GM19452 (cell line): ENCODE results near the gene PRDM2.

Experiments
- ATAC-seq: cut with Tn5 transposase; IDR thresholded peaks from one replicate; pipeline ENCODE4 v1.9.1; 2021; ENCODE audit not compliant: unreplicated experiment

The PRDM2 gene

DNA sequence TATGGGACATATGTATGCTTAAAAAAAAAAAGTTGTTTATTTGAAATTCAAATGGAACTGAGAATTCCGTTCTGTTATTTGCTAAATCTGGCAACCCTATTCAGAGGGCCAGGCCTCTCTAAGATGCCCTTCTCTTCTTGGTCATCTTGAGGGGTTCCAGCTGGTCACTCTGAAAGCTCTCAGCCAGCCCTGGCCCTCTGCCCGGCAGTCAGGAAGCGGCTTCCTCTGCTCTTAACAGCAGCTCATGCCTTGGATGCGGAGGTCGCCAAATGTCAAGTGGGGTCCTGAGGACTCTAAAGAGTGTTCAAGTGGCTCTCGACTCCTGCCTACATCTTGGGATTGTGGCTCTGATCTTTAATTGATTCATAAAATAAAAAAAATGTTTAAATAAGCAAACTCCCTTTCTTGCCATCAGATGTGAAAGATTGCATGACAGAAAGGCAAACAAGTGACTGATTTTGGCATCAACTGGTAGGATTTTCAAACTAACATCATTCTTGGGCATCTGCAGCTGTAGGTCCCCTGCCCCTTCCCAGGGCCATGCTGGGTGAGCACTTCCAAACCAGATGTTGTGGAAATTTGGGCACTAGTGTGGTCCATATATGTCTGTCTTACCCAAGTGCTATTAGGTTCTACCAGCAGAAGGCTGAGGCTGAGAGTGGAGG, 130.8 kb downstream of the PRDM2 start:
- ATAC-seq: no peak

DNA sequence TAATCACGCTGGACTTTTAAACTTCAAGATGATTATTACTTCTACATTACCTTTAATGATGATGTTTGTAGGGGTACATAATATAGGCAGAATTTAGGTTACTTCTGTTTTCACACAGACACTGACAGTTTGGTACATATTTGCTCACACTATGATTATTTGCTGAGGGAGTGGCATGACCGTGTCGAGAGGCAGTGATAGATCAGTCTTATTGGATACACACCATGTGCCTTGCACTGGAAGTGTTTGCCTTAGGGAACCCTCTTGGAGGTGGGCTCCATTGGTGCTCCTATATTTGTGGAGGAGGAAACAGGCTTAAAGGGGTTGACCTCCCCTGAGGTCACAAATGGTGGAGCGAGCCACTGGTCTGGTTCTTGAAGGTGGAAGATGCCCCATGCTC, 132.1 kb downstream of the PRDM2 start:
- ATAC-seq: no peak

DNA sequence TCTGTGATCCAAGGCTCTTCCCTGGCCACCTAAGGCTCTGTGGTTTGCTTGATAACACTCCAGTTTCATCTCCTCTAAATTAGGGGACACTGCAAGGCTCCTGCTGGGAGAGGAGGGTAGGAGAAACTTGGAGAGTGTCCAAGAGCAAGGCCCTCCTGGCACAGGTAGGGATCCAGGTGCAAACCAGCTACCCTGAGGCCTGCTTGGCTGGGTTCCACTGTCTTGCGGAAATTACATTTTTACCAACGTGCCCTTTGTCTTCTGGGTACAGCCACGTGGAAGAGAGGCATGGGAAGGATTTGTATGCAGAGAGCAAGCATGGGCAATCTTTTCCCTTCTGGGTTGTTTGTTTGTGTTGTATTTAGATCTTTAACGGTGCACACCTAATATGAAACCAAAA, 132.5 kb downstream of the PRDM2 start:
- no peak for ATAC-seq

DNA sequence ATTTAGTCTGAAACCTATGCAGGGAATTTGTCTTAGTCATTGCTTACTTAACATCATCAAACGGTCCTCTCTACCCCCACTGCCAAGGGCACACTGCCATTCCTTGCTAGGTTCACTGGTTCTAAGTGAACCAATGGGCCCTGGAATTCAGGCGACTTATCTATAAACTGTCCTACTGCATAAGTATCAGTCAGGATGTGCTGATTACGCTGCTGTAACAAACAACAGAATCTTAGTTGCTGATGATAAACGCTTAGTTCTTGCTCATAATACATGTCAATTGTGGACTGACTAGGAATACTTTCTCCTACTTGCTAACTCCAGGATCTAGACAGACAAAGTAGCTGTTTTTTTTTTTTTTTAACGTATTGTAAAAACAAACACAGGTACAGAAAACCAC, 136.1 kb downstream of the PRDM2 start:
- no peak for ATAC-seq

DNA sequence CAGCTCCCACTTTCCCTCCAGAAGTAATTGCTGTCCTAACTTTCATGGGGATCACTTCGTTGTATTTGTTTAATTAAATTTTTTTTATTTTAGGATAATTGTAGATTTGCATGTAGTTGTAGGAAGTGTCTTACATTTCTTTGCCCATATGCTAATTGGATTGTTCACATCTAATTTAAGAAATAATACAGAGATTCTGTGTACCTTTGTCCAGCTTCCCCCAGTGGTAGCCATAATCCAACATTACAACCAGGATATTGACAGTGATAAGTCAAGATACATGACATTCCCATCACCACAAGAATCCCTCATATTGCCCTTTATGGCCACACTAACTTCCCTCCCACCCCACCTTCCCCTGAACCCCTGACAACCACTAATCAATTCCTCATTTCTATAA, 136.6 kb downstream of the PRDM2 start:
- no peak for ATAC-seq

DNA sequence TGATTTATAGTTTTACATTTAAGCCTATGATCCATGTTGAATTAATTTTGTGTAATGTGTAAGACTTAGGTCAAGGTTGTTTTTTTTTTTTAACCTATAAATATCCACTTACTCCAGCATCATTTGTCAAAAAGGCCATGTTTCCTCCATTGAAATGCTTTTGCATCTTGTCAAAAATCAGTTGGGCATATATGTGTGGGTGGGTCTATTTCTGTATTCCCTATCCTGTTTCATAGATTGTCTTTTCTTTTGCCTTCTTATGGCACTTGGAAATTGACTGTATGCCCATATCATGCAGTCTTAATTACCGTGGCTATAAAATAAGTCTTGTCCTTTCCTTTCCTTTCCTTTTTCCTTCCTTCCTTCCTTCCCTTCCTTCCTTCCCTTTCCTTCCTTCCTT, 138.2 kb downstream of the PRDM2 start:
- ATAC-seq: no peak

DNA sequence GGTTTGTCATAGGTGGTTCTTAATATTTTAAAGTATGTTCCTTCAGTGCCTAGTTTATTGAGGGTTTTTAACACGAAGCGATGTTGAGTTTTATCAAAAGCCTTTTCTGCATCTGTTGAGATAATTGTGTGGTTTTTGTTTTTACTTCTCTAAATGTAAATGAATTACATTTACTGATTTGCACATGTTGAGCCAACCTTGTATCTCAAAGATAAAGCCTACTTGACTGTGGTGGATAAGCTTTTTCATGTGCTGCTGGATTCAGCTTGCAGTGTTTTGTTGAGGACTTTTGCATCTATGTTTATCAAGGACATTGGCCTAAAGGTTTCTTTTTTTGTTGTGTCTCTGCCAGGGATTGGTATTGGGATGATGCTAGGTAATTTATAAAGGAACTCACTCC, 142.5 kb downstream of the PRDM2 start:
- ATAC-seq: no peak

DNA sequence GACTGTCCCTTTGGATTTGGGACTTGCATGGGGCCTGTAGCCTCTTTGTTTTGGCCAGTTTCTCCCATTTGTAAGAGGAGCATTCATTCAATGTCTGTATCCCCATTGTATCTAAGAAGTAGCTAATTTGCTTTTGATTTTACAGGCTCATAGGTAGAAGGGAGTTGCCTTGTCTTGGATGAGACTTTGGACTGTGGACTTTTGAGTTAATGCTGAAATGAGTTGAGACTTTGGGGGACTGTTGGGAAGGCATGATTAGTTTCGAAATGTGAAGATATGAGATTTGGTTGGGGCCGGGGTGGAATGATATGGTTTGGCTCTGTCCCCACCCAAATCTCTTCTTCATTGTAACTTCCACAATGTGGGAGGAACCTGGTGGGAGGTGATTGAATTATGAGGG, 151.7 kb downstream of the PRDM2 start:
- ATAC-seq: no peak

DNA sequence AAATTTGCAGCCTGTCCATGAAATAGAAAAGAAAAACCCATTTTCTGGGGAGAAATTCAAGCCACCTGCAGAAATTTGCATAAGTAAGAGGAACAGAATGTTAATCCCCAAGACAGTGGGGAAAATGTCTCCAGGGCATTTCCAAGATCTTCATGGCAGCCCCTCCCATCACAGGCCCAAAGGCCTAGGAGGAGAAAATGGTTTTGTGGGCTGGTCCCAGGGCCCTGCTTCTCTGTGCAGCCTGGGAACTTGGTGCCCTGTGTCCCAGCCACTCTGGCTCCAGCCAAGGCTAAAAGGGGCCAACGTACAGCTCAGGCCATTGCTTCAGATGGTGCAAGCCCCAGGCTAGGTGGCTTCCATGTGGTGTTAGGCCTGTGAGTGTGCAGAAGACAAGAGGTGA, 155.6 kb downstream of the PRDM2 start:
- ATAC-seq: no peak

DNA sequence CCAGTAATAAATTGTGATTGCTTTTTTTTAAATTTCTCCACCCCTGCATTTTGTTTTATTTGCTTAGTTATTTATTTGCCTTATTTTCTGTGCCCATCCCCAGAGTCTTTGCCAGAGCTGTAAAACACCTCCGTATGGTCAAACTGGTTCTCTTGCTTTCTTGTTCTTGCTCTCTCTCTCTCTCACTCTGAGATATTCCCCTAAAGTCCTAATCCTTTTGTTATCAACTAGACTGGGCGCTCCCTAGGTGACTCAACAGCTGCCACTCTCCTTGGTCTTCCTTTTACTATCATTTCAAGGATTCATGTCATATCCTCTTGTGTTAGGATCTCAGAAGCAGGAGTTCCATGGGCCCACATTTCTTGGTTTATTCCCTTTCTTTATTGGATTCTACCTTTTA, 160.0 kb downstream of the PRDM2 start:
- ATAC-seq: no peak

DNA sequence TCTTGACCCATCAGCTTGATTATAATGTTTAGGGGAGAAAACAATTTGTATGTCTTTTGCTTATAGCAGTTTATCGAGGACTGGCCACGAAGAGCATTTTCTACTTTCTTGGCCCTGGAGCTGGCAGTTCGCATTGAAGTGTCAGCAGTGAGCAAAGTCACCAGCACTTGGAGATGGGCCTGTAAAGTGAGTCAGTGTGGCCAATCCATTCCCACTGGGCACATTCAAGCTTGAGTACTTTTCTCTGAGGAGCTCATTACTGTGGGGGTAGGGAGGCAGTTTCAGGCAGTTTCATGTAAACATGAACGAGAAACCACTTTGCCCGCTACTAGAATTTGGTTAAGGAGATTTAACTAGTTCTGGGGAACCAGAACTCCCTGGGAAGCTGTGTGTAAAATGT, 164.8 kb downstream of the PRDM2 start:
- no peak for ATAC-seq

DNA sequence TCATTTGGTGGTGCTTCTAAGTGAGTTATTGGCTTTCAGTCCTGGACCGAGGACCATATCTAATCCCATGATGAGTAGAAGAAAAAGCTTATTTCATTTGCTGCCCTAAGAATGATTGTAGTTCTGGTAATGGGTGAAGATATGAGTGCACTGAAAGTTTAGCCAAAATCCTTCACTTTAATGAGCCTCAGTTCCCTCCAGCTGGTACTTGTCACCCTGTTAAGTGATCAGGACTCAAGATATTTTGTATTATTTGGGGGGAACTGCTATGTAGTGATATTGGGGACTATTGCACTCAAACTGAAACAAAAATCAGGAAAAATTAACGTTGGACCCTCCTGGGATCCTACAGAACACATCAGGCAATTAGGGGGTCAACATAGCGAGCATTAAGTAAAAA, 165.9 kb downstream of the PRDM2 start:
- ATAC-seq: no peak

DNA sequence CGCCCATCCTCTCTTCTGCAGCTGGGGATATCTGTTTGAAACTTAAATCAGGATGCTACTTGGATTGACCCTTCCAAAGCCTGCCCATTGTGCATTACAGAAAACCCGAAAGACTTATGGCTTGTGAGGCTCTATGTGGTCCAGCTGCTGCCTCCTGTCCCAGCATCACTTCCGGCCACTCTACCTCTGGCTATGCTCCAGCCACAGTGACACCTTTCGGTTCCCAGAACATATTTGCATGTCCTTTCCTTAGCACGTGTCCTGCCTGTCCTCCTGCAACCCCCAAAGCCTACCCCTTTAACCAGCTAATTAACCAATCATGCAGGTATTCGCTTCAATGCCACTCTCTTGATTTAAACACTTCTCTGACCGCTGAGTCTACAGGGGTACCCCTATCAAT, 167.6 kb downstream of the PRDM2 start:
- no peak for ATAC-seq

DNA sequence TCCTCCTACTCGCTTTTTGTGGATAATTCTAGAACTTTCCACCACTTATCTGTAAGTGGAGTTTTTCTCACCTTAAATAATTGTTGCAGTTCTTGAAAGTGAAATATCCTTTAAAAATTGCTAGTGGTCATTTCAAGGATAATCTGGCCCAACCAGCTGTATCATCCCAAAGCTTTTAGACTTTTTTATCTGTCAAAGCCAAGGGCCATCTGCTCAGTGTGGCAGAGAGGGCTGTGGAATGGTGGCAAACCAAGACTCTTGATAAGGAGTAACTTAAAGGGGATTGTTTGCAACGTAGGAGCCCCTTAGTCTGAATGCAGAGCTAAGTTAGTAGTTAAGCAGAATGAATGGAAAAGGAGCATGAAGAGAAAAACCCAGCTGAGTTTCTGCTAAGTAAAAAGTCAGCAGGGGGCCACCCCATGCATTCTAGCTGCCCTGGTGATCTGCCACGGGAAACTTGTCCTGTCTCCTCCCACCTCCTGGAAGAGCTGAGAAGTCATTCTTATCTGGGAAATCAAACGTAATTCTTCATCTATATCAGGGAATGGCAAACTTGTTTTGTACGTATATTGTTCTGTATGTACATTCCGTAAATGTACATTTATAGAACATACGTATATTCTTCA, 169.3 kb downstream of the PRDM2 start:
- no peak for ATAC-seq

DNA sequence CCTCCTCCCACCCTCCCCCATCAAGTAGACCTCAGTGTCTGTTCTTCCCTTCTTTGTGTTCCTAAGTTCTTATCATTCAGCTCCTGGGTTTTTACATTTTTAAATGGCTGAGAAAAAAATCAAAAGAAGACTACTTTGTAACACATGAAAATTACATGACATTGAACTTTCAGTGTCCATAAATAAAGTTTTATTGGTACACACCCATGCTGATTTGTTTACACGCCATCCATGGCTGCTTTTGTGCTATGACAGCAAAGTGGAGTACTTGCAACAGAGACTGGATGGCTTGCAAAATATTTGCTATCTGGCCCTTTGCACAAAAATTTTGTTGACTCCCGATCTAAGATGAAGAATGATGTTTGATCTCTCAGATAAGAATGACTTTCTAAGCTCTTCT, 171.4 kb downstream of the PRDM2 start:
- no peak for ATAC-seq

DNA sequence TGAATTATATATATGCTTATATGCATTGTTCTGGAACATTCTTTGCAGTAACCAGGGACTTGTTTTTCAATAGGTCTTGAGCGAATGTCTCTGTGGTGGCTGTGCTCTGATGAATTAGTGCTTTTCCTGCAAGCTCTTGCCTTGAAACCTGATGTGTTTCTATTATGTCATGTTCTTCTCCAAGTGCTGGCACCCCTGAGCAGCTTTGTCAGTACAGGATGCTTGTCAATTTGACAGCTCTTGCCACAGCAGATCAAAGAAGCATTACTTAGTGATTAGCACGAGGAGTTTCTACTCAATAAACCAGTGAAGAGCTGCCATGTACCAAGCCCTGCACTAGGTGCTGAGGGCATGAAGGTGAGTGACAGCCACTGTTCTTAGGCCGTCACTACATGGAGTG, 171.9 kb downstream of the PRDM2 start:
- ATAC-seq: no peak

DNA sequence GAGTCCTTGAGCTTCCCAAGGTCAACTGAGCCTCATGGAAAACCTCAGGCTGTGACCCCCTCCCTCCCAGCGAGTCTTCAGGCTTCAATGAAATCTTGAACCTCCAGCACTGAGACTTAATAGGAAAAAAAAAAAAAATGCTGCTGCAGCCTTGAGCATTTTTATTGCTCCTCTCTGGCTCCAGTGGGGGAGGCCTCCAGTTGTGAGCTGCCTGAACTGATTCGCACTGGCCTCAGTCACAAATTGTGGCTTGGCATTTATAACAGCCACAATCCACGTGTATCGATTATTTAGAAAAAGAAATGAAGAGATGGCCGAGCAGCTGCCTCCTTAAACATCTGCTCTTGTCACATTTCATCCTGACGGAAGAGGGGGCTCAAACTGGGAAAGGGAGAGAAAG, 173.0 kb downstream of the PRDM2 start:
- ATAC-seq: no peak
